ENCODE results near the gene VAMP5.
A peak's percentile ranks its signal among the peaks of the same experiment; 100 is the strongest.
"Not testable (repeated sequence)": the region's sequence is repeated elsewhere in the genome, so short reads cannot be mapped to it uniquely, and the experiment has no call there.

VAMP5 gene

GRCh38 chr2:85550486-85550885, 33.7 kb upstream of the VAMP5 start:
- DNase-seq (ENCODE audit: low read depth in 2 of 2): no peak

- peak; percentile 69 to 85 for DNase-seq (ENCODE audit: low read depth in 2 of 2)
Measured at GRCh38 chr2:85551698-85552678, 32.2 kb upstream of the VAMP5 start.

- DNase-seq (ENCODE audit: low read depth in 2 of 2): no peak
Measured at GRCh38 chr2:85553184-85553583, 31.0 kb upstream of the VAMP5 start.

- no peak for DNase-seq (ENCODE audit: low read depth in 2 of 2)
Measured at GRCh38 chr2:85554980-85555612, 29.1 kb upstream of the VAMP5 start.

DNA sequence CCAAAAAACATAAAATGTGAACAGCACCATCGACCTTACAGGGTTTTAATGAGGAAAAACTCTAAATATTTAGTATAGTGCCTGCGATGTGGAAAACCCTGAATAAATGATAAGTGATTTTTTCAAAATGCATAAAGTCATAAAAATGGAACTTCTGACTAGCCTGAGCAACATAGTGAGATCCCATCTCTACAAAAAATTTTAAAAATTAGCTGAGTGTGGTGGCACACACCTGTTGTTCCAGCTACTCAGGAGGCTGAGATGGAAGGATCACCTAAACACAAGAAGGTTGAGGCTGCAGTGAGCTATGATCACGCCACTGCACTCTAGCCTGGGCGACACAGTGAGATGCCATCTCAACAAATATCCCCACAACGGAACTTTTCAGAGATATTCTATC, 27.1 kb upstream of the VAMP5 start:
- DNase-seq (ENCODE audit: low read depth in 2 of 2): no peak

- DNase-seq (ENCODE audit: low read depth in 2 of 2): no peak
Measured at GRCh38 chr2:85558160-85558559, 26.1 kb upstream of the VAMP5 start.

DNA sequence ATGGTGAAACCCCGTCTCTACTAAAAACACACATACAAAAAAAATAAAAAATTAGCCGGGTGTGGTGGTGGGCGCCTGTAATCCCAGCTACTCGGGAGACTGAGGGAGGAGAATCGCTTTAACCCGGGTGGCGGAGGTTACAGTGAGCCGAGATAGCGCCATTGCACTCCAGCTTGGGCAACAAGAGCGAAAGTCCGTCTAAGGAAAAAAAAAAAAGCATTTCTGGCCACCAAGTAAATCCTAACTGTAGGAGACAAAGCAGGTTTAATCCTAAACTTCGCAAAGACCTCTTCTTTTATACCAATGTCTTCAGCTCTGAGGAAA, 23.9 kb upstream of the VAMP5 start:
- not testable (repeated sequence) for DNase-seq (ENCODE audit: low read depth in 2 of 2)

GRCh38 chr2:85560812-85561279, 23.4 kb upstream of the VAMP5 start:
- DNase-seq (ENCODE audit: low read depth in 2 of 2): peak in 1 of 2 donors; percentile 34

- DNase-seq (ENCODE audit: low read depth in 2 of 2): peak; percentile 90 to 94
Measured at GRCh38 chr2:85561280-85562212, 22.7 kb upstream of the VAMP5 start, which contains the start of gene GGCX. GGCX (minus strand) TSS chr2:85561493; CDS start chr2:85561428, 65 bp downstream.

- no peak for DNase-seq (ENCODE audit: low read depth in 2 of 2)
Measured at GRCh38 chr2:85564144-85564563, 20.1 kb upstream of the VAMP5 start.

DNA sequence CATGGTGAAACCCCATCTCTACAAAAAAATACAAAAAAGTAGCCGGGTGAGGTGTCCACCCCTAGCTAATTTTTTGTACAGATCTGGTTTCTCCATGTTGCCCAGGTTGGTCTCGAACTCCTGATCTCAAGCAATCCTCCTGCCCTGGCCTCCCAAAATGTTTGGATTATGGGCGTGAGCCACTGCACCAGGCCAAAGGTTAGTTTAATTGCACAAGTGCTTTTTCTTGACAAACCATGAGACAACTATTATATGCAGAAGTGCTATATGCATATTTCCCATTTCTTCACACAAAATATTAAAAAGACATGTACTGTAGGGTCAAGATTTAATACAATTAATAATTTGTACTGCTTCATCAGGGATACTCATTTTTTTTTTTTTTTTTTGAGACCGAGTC, 18.0 kb upstream of the VAMP5 start:
- no peak for DNase-seq (ENCODE audit: low read depth in 2 of 2)

- DNase-seq (ENCODE audit: low read depth in 2 of 2): no peak
Measured at GRCh38 chr2:85575739-85576138, 8.5 kb upstream of the VAMP5 start.

DNA sequence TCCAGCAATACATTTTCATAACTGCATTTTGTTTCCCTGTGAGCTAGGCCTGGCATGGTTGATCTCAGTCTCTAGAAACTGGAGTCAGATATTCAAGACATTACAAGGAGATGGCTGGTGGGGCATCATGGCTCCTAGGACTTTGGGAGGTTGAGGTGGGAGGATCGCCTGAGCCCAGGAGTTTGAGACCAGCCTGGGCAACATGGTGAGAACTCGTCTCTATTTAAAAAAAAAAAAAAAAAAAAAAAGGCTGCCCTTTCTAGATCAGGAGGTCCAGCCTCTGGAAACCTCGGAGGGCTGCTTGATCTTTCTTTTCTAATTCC, 7.2 kb upstream of the VAMP5 start:
- DNase-seq (ENCODE audit: low read depth in 2 of 2): no peak

DNA sequence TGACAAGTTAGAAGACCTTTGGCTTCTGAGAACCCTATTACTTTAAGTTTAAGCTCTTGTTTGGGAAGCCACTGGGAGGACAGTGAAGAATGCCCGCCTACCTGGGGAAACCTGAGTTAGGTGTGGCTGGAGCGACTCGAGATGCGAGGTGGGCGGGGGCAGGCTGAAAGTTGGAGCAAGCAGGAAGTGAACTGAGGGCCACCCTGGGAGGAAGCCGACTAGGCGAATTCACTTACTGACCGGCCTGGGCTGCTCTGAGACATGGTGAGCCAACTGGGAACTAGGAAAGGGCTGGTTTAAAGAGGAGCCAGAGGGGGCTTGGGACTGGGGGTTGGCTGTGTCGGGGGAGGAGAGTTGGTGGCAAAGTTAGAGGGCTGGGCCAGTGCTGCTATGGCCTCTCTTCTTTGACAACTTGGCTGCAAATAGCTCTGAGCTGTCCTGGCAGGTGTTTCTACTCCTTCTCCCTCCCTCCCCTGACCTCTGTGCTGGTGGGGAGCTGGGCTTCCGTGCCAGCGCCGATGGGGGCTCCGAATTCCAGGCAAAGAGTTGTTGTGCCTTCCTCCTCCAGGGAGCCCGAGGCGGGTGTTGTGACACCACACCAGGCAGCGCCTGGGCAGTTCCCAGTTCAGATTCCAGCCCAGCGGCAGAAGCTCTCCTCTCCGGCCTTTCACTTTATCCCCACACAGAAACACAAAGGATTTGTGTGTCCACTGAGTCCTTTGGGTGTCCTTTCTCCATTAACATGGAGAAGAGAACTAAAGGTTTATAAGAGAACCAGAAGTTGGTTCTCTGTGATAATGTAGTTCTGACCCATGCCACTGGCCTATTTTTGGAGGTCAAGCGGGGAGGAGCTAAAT, 6.6 kb upstream of the VAMP5 start, which contains the start of gene VAMP8:
TSS of gene VAMP8 (plus strand) at position 201 of the 857 bp plus-strand sequence. CDS start at position 262, 61 bp downstream.
- peak; percentile 31 to 55 for DNase-seq (ENCODE audit: low read depth in 2 of 2)

- no peak for DNase-seq (ENCODE audit: low read depth in 2 of 2)
Measured at GRCh38 chr2:85578243-85579180, 5.7 kb upstream of the VAMP5 start.

- DNase-seq (ENCODE audit: low read depth in 2 of 2): no peak
Measured at GRCh38 chr2:85579266-85579935, 4.8 kb upstream of the VAMP5 start.

- no peak for DNase-seq (ENCODE audit: low read depth in 2 of 2)
Measured at GRCh38 chr2:85580206-85580605, 4.0 kb upstream of the VAMP5 start.

DNA sequence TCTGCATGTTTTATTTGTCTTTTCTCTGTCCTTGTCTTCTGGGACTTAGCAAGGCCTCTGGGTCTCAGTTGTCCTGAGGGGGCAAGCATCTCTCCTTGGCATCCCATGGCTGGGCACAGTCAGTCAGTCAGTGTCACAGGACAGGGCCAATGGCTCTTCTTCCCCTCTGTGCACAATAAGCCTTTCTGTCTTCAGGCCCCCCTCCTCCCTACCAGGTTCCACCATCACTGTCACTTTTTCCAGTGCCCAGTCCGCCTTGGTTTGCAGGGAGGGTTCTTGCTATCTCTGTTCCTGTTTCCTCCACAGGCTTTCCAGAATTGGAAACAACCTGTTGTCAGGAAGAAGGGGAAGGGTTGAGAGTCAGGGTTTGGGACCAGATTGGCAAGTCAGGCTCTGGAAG, 1.7 kb upstream of the VAMP5 start:
- no peak for DNase-seq (ENCODE audit: low read depth in 2 of 2)

Measured in stimulated activated CD8-positive, alpha-beta memory T cell treated with anti-CD3 and anti-CD28 coated beads, Interleukin-7, amount 100 ng/mL, for 4 hours (primary cell).